ENCODE data around the gene DYNC2H1.
"Not testable (repeated sequence)": the region's sequence is repeated elsewhere in the genome, so short reads cannot be mapped to it uniquely, and the experiment has no call there.

DYNC2H1 gene

GRCh38 chr11:103112364-103112763, 3.1 kb downstream of the DYNC2H1 start:
- no peak for TF ChIP-seq CTCF (IDR thresholded peaks at IDR 0.05; ENCODE audit: low read depth, low read length)
- DNase-seq (ENCODE audit: low read depth in 2 of 2): peak; percentile 4 to 5
- no peak overlapping the region for H3K4me3 ChIP-seq (replicated peaks in 1 of 2; ENCODE audit: low read depth in 2 of 2, low read length in 2 of 2)

GRCh38 chr11:103114836-103115235, 5.6 kb downstream of the DYNC2H1 start:
- peak in 1 of 2 donors; percentile 5 for DNase-seq (ENCODE audit: low read depth in 2 of 2)
- no peak for TF ChIP-seq CTCF (IDR thresholded peaks at IDR 0.05; ENCODE audit: low read depth, low read length)
- H3K4me3 ChIP-seq (replicated peaks in 1 of 2; ENCODE audit: low read depth in 2 of 2, low read length in 2 of 2): no peak overlapping the region

- TF ChIP-seq CTCF (IDR thresholded peaks at IDR 0.05; ENCODE audit: low read depth, low read length): no peak
- DNase-seq (ENCODE audit: low read depth in 2 of 2): no peak
- H3K4me3 ChIP-seq (replicated peaks in 1 of 2; ENCODE audit: low read depth in 2 of 2, low read length in 2 of 2): no peak overlapping the region
Measured at GRCh38 chr11:103125462-103125861, 16.2 kb downstream of the DYNC2H1 start.

GRCh38 chr11:103141986-103142385, 32.8 kb downstream of the DYNC2H1 start:
- not testable (repeated sequence) for H3K4me3 ChIP-seq (replicated peaks in 1 of 2; ENCODE audit: low read depth in 2 of 2, low read length in 2 of 2); DNase-seq (ENCODE audit: low read depth in 2 of 2)

GRCh38 chr11:103147627-103148026, 38.4 kb downstream of the DYNC2H1 start:
- TF ChIP-seq CTCF (IDR thresholded peaks at IDR 0.05; ENCODE audit: low read depth, low read length): no peak
- no peak overlapping the region for H3K4me3 ChIP-seq (replicated peaks in 1 of 2; ENCODE audit: low read depth in 2 of 2, low read length in 2 of 2)
- DNase-seq (ENCODE audit: low read depth in 2 of 2): no peak

- no peak for DNase-seq (ENCODE audit: low read depth in 2 of 2)
- TF ChIP-seq CTCF (IDR thresholded peaks at IDR 0.05; ENCODE audit: low read depth, low read length): no peak
- no peak overlapping the region for H3K4me3 ChIP-seq (replicated peaks in 1 of 2; ENCODE audit: low read depth in 2 of 2, low read length in 2 of 2)
Measured at GRCh38 chr11:103157542-103157941, 48.3 kb downstream of the DYNC2H1 start.

- TF ChIP-seq CTCF (IDR thresholded peaks at IDR 0.05; ENCODE audit: low read depth, low read length): no peak
- DNase-seq (ENCODE audit: low read depth in 2 of 2): no peak
- no peak overlapping the region for H3K4me3 ChIP-seq (replicated peaks in 1 of 2; ENCODE audit: low read depth in 2 of 2, low read length in 2 of 2)
Measured at GRCh38 chr11:103164093-103164796, 55.0 kb downstream of the DYNC2H1 start.
